Lower lobe of right lung (tissue), 2 donors: Measurements from ENCODE around the gene IQSEC3. TPM values are rescaled to one million over a fixed set of nuclear protein-coding genes. Genes with fewer than 3 reads are reported as not detected.
A peak's percentile ranks its signal among the peaks of the same experiment; 100 is the strongest.

Experiments used
- ATAC-seq, 2 donors: fragments of 200-7000 bp; cut with Tn5 transposase; one replicate each; pipeline ENCODE4 v1.9.1; 2020 to 2022; ENCODE audit warnings: mild to moderate bottlenecking in 2 of 2, moderate library complexity in 2 of 2
- DNase-seq: peaks from one replicate; pipeline ENCODE4 v3.0.0-alpha.2; 2020
- H3K27ac ChIP-seq: fragments of 200-600 bp; one replicate; pipeline ENCODE4 v1.8.0; 2022
- H3K27me3 ChIP-seq: fragments of 200-600 bp; one replicate; pipeline ENCODE4 v1.8.0; 2022; ENCODE audit warnings: low read depth
- H3K36me3 ChIP-seq: fragments of 200-600 bp; one replicate; pipeline ENCODE4 v1.8.0; 2022; ENCODE audit warnings: mild to moderate bottlenecking
- H3K4me1 ChIP-seq: fragments of 200-600 bp; one replicate; pipeline ENCODE4 v1.8.0; 2022
- H3K4me3 ChIP-seq: fragments of 200-600 bp; one replicate; pipeline ENCODE4 v1.8.0; 2022; ENCODE audit warnings: mild to moderate bottlenecking
- H3K9me3 ChIP-seq: fragments of 200-600 bp; one replicate; pipeline ENCODE4 v1.8.0; 2022
- CTCF ChIP-seq: fragments of 200-600 bp; IDR thresholded peaks from one replicate; pipeline ENCODE4 v1.8.0; 2022; ENCODE audit warnings: antibody characterized with exemption, mild to moderate bottlenecking
- intact Hi-C: fragments of 100-400 bp; cut with DNase I; formaldehyde crosslinking; loops from one replicate; pipeline ENCODE4 v1.11.0; 2022
- total RNA-seq: library from RNA; stranded (reverse); fragmentation: NEBNext Ultra II Directional; extraction: Animal tissue kit (Norgen Biotek cat#: 25700); gene quantifications from one replicate; pipeline ENCODE4 v1.2.1, GENCODE V29; 2021
- donor health status: DM: no; HTN: yes; CAD: no; lungs with severe emphysema.

The IQSEC3 gene
- total RNA-seq, 1 donor from 2014 or later: 10.7 TPM

DNA sequence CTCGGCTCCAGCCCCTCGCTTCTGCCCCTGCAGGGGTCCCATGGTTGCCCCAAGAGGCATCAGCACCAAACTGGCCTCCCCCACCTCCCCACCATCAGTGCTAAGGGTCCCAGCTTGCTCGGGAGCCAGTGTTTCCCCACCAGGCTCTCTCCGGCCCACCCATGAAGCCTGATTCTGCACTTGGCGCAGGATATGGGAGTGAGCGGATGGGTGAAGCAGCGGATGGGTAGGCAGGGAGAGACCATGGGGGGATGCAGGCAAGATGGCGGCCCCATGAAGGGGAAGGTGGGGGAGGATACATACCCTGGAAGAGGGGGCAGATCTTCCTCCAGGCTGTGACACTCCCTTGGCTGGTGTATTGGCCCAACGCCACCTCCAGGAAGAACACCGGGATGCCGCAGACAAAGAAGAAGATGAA lies 137.7 kb downstream of the IQSEC3 start:
- intact Hi-C loops: no loop called here
- peak overlapping the region; percentile 49 for H3K4me3 ChIP-seq
- no peaks in the 10 kb centered on the region for H3K9me3 ChIP-seq
- no peak for ATAC-seq
- H3K27me3 ChIP-seq: peaks cover 26% of the 10 kb centered on the region
- no peak for TF ChIP-seq CTCF
- no peak overlapping the region for H3K27ac ChIP-seq
- DNase-seq: no peak
- H3K4me1 ChIP-seq: peaks cover 9% of the 10 kb centered on the region
- no peaks in the 10 kb centered on the region for H3K36me3 ChIP-seq

GRCh38 chr12:205026-205425 lies 138.5 kb downstream of the IQSEC3 start:
- intact Hi-C loops: no loop called here
- no peak overlapping the region for H3K27ac ChIP-seq
- H3K9me3 ChIP-seq: no peaks in the 10 kb centered on the region
- TF ChIP-seq CTCF: no peak
- peaks cover 9% of the 10 kb centered on the region for H3K4me1 ChIP-seq
- DNase-seq: no peak
- H3K27me3 ChIP-seq: peaks cover 26% of the 10 kb centered on the region
- peak; percentile 43 to 74 for ATAC-seq
- H3K36me3 ChIP-seq: no peaks in the 10 kb centered on the region
- no peak overlapping the region for H3K4me3 ChIP-seq

- Histone ChIP-seq H3K27me3 (peaks cover 26% of the 10 kb centered on the region), H3K9me3 (no peaks in the 10 kb centered on the region), H3K36me3 (no peaks in the 10 kb centered on the region), H3K4me3 (no peak overlapping the region), H3K4me1 (peaks cover 9% of the 10 kb centered on the region), H3K27ac (no peak overlapping the region)
- intact Hi-C loops: no loop called here
- TF ChIP-seq CTCF: no peak
- DNase-seq: no peak
- no peak for ATAC-seq
Observed at GRCh38 chr12:206746-207440, 140.3 kb downstream of the IQSEC3 start.

DNA sequence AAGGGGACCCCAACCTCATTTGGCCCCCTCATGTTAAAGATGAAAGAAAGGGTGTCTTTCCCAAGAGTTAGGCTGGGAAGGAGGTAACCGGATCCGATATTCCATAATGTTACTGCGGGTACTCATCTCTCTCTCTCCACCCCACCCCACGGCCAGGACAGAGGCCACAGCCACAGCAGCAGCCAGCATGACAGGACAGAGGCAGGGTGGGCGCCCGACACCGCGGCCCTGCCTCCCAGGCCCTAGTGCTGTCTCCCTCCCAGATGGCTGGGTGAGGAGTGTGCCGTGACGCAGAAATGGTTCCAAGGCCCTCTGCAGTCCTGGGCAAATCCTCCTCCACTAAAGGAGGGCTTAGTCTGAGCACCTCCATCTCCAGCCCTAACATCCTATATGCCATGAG lies 141.2 kb downstream of the IQSEC3 start:
- intact Hi-C loops: no loop called here
- Histone ChIP-seq H3K27ac (no peak overlapping the region), H3K9me3 (no peaks in the 10 kb centered on the region), H3K36me3 (no peaks in the 10 kb centered on the region), H3K4me3 (no peak overlapping the region), H3K4me1 (peaks cover 12% of the 10 kb centered on the region), H3K27me3 (peaks cover 26% of the 10 kb centered on the region)
- TF ChIP-seq CTCF: no peak
- no peak for DNase-seq
- no peak for ATAC-seq

DNA sequence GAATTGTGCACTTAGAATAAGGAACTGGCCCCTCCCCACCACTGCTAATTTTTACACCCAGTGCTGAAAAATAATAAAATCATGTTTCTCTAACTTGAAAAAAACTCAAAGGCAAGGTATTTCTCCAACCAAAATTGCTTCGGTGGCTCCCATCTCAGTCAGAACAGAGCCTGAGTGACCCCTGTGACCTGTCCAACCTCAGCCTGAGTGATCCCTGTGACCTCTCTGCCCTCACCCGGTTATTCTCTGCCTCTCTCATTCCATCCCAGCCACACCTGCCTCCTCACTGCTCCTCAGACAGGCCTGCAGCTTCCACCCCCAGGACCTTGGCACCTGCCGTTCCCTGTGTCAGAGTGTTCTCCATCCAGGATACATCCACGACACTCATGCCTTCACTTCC lies 142.2 kb downstream of the IQSEC3 start:
- no peak overlapping the region for H3K27ac ChIP-seq
- H3K4me3 ChIP-seq: no peak overlapping the region
- H3K36me3 ChIP-seq: no peaks in the 10 kb centered on the region
- TF ChIP-seq CTCF: no peak
- no peak for ATAC-seq
- no peak for DNase-seq
- intact Hi-C loops: no loop called here
- no peaks in the 10 kb centered on the region for H3K9me3 ChIP-seq
- peaks cover 27% of the 10 kb centered on the region for H3K27me3 ChIP-seq
- peaks cover 20% of the 10 kb centered on the region for H3K4me1 ChIP-seq
